GM12865 (cell line): ENCODE data around the gene SLC6A3.

ENCODE experiments used
- DNase-seq: peaks from one replicate; pipeline ENCODE4 v3.0.0; 2010; ENCODE audit warnings: low read depth
- H3K4me3 ChIP-seq: 2 replicates; pipeline ENCODE4 v1.5.1; 2011; ENCODE audit warnings: mild to moderate bottlenecking, low read depth, low read length, control low read depth
- CTCF ChIP-seq: IDR thresholded peaks from 2 replicates; pipeline ENCODE4 v1.5.1; 2011; ENCODE audit warnings: low read length, control low read depth, low read depth, inconsistent platforms; ENCODE audit not compliant: insufficient read depth; ENCODE audit errors: missing control alignments

SLC6A3 gene

GRCh38 chr5:1468629-1469527, 23.6 kb upstream of the SLC6A3 start:
- no peak for DNase-seq
- TF ChIP-seq CTCF: no peak
- no peak overlapping the region for H3K4me3 ChIP-seq

- DNase-seq: no peak
- TF ChIP-seq CTCF: peak; percentile 31
Measured at GRCh38 chr5:1468247-1468612, 23.0 kb upstream of the SLC6A3 start.

DNA sequence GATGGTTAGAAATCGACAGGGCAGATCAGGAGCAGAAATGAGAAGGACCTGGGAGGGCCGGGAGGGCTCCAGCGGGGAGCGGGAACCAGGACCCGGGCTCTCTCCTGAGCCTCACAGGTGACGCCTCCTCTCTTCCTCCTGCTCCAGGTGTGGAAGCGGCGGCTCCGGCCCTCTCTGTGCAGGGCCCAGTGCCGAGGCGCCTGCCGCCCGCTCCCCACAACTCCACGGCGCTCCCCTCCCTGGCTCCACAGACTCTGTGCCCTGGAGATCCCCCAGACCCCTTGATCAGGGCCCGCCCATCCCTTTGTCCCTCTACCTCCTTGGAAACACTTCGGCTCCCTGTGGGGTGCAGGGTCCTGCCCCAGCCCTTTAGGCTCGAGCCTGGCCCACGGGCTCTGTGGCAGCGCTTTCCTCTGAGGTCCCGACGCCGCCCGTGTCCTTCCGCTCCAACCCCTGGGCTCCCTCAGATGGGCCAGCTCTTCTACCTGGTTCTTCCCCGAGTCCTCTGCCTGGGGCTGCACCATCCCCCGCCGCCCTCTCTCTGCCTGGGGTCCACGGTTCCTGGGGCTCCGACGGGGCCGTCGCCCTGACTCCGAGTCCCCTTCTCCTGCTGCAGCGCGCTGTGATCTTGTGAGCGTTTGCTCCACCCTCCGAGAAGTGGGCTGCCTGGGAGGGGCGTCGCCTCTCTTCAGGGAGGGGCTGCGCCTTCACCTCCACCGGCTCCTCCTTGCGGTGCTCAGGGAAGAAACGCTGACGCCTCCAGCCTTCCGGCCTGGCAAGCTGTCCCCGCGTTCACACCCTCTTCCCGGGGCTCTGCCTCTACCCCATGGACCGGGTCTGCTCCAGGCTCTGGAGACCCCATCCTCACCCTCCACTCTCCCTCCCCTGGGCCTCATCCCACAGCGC, 22.4 kb upstream of the SLC6A3 start:
- DNase-seq: no peak
- H3K4me3 ChIP-seq: no peak overlapping the region
- TF ChIP-seq CTCF: no peak

More at GRCh38 chr5:1468247-1468612, 23.0 kb upstream of the SLC6A3 start:
- H3K4me3 ChIP-seq: no peak overlapping the region

DNA sequence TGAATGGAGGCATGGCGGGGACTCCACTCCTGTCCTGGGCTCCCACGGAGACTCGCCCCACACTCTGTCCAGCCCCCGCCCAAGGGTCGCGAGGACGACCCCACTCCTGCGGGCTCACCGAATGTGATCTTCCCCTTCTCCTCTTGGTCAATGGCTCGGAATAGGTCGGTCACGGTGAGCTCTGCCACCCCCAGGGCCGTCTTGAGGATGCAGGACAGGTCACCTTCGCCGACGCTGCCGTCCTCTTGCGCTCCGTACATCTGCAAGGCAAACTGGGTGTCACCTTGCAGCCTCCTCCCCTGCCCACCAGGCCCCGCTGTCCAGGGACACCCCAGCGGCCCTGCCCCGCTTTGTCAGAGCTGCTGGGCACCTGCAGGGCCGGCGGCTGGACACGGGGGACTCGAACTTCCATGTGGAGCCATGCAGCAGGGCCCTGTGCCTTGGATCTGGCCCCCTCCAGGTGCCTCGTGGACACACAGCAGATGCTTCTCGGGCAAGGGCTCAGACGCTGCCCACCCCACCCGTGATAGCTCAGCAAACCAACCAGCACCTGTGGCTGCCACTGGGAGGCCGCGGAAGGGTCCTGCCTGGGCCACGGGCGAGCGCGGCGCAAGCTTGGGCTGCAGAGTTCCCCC, 21.5 kb upstream of the SLC6A3 start:
- no peak for DNase-seq
- no peak for TF ChIP-seq CTCF
- H3K4me3 ChIP-seq: no peak overlapping the region

DNA sequence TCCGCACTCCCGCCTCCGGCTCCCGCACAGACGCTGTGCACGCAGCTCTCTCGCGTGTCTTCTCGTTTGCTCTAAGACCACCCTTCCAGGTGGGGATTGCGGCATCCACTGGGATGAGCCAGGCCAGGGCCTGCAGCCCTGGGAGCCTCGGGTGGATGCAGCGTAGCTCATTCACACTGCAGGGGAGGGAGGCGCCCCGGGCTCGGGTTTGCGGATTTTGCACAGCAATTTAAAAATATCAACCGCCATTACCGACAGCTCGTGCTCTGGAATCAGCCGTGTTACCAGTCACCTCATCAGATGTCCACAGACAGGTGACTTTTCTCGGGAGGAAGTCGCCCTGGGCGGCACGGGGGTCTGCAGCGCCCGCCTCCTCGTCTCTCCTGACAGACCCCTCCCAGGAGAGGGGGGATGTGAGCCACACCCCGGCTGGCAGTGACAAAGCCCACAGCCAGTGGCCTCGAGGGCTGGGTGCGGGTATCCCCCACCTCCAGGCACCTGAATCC, 20.8 kb upstream of the SLC6A3 start:
- no peak for TF ChIP-seq CTCF
- no peak for DNase-seq
- H3K4me3 ChIP-seq: no peak overlapping the region

- no peak overlapping the region for H3K4me3 ChIP-seq
- DNase-seq: no peak
- TF ChIP-seq CTCF: no peak
Measured at GRCh38 chr5:1465117-1465516, 19.9 kb upstream of the SLC6A3 start.
